ENCODE measurements around the gene KIF12.

- no peak for TF ChIP-seq CTCF (IDR thresholded peaks at IDR 0.05)
- TF ChIP-seq EZH2 (IDR thresholded peaks at IDR 0.05; ENCODE audit: borderline replicate concordance, insufficient read depth, low read depth, low read length, poor library complexity, severe bottlenecking): no peak
Measured at GRCh38 chr9:114139071-114139470, 40.0 kb upstream of the KIF12 start.
